DLD1 (cell line): ENCODE measurements around the gene TARP.

Experiments used
- in situ Hi-C: cut with HindIII; loops from 2 replicates; pipeline ENCODE4 v1.10.0; 2017; ENCODE audit warnings: low sequenced_read_pairs

The TARP gene

GRCh38 chr7:38222481-38223096, 50.8 kb downstream of the TARP start:
- in situ Hi-C loops, result loop anchor here (25.0 kb wide), 1 partner anchor 310 kb away; the partner anchor contains the start of genes EPDR1 and SFRP4

- in situ Hi-C loops, result loop anchor here (25.0 kb wide), 1 partner anchor 308 kb away; the partner anchor contains the start of genes EPDR1 and SFRP4
Observed at GRCh38 chr7:38220452-38220851, 53.0 kb downstream of the TARP start.

DNA sequence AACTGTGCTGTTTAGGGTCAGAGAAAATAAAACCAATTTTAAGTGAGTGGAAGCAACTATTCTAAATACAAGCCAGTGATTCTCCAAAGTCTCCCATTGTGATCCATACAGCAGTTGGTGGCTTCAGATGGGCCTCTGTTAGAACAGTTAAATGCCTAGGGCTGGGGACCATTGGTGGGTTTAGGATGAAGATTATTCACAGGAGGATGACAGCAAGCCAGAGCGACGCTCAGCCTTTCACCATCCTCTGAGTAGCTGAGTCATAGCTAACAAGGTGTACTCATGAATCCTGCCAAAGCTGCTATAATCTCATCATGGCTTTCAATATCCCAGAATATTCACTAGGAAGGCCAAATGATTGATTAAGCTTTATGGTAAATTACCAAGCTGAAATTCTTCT, 55.8 kb downstream of the TARP start:
- in situ Hi-C loops, result loop anchor here (25.0 kb wide), 1 partner anchor 305 kb away; the partner anchor contains the start of genes EPDR1 and SFRP4

GRCh38 chr7:38215735-38216670, 57.4 kb downstream of the TARP start:
- in situ Hi-C loops, result loop anchor here (25.0 kb wide), 1 partner anchor 304 kb away; the partner anchor contains the start of genes EPDR1 and SFRP4

- in situ Hi-C loops, result loop anchor here (25.0 kb wide), 1 partner anchor 303 kb away; the partner anchor contains the start of genes EPDR1 and SFRP4
Observed at GRCh38 chr7:38215115-38215514, 58.3 kb downstream of the TARP start.

GRCh38 chr7:38211940-38212339, 61.5 kb downstream of the TARP start:
- in situ Hi-C loops, result loop anchor here (25.0 kb wide), 1 partner anchor 300 kb away; the partner anchor contains the start of genes EPDR1 and SFRP4

DNA sequence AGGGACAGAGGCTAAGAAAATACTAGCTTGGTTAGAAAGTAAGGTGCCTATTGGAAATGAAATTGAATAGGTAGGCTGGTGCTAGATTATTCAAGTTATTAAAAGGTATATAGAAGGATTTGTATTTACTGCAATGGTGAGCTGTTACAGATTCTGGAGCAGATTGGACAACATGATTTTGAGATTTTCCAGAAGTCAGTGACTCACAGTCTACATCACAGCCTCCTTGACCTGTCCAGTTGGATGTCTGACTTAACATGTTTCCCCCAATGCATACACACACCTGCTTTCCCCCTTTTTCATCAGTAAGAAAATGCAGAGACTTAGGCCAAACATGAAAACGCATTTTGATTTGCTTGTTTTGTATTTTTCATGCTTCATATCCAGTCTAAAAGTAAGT, 62.0 kb downstream of the TARP start:
- in situ Hi-C loops, result loop anchor here (25.0 kb wide), 1 partner anchor 299 kb away; the partner anchor contains the start of genes EPDR1 and SFRP4
